Testis (tissue), 2 donors: ENCODE data around the gene WDR93.

Source experiments
- CTCF ChIP-seq, 3 experiments: fragments of 450-650 bp in 2 of 3; fragments of 200-600 bp in 1 of 3; sonication (generic) in 1 of 3; IDR thresholded peaks; one replicate each; pipeline ENCODE4 v1.5.1; 2016 to 2019; ENCODE audit warnings: antibody characterized with exemption in 3 of 3, mild to moderate bottlenecking in 2 of 3, moderate library complexity in 1 of 3
- POLR2A ChIP-seq: fragments of 450-650 bp; IDR thresholded peaks from one replicate; pipeline ENCODE4 v1.6.1; 2017; ENCODE audit warnings: antibody characterized with exemption, mild to moderate bottlenecking, moderate library complexity

- TF ChIP-seq POLR2A (no peak), CTCF (IDR thresholded peaks at IDR 0.05) (no peak)
Observed at GRCh38 chr15:89725064-89725463, 34.5 kb downstream of the WDR93 start.
